Spleen (tissue), 11 donors: ENCODE results near the gene ADAP1. TPM values are rescaled to one million over a fixed set of nuclear protein-coding genes. Genes with fewer than 3 reads are reported as not detected.

ENCODE experiments used
- DNase-seq: peaks from one replicate; pipeline ENCODE4 v3.0.0-alpha.2; 2020
- H3K27ac ChIP-seq, 8 donors: fragments of 200-600 bp; sonication (generic) in 7 of 8; 1 replicate in 4 of 8; 2 replicates in 4 of 8; pipeline versions ENCODE4 v1.5.0 to v1.8.0; 2016 to 2021; ENCODE audit warnings: inconsistent platforms in 4 of 8, mild to moderate bottlenecking in 4 of 8, moderate library complexity in 1 of 8
- H3K27me3 ChIP-seq, 7 donors: fragments of 200-600 bp; sonication (generic) in 6 of 7; replicated peaks in 1 of 7; 1 replicate in 4 of 7; 2 replicates in 3 of 7; pipeline versions ENCODE4 v1.5.0 to v1.8.0; 2016 to 2021; ENCODE audit warnings: inconsistent platforms in 3 of 7, mild to moderate bottlenecking in 1 of 7
- H3K36me3 ChIP-seq, 6 donors: fragments of 200-600 bp; sonication (generic) in 5 of 6; 1 replicate in 4 of 6; 2 replicates in 2 of 6; pipeline versions ENCODE4 v1.5.0 to v1.8.0; 2016 to 2021; ENCODE audit warnings: inconsistent platforms in 2 of 6
- H3K4me1 ChIP-seq, 6 donors: fragments of 200-600 bp; sonication (generic) in 5 of 6; 1 replicate in 3 of 6; 2 replicates in 3 of 6; pipeline versions ENCODE4 v1.5.0 to v1.8.0; 2016 to 2021; ENCODE audit warnings: inconsistent platforms in 3 of 6
- H3K4me3 ChIP-seq, 8 donors: fragments of 200-600 bp; sonication (generic) in 7 of 8; 1 replicate in 4 of 8; 2 replicates in 4 of 8; pipeline versions ENCODE4 v1.5.0 to v1.8.0; 2016 to 2021; ENCODE audit warnings: inconsistent platforms in 4 of 8, mild to moderate bottlenecking in 4 of 8, moderate library complexity in 2 of 8
- H3K9me3 ChIP-seq, 8 donors: fragments of 200-600 bp; sonication (generic) in 7 of 8; 1 replicate in 4 of 8; 2 replicates in 4 of 8; pipeline versions ENCODE4 v1.5.0 to v1.8.0; 2016 to 2021; ENCODE audit warnings: inconsistent platforms in 4 of 8
- CTCF ChIP-seq, 11 experiments: fragments of 200-600 bp in 7 of 11; fragments of 450-650 bp in 4 of 11; sonication (generic) in 4 of 11; IDR thresholded peaks in 8 of 11; conservative IDR thresholded peaks in 3 of 11; 1 replicate in 7 of 11; 2 replicates in 4 of 11; pipeline versions ENCODE4 v1.4.0 to v1.8.0; 2016 to 2021; ENCODE audit warnings: antibody characterized with exemption in 11 of 11, inconsistent platforms in 4 of 11, mild to moderate bottlenecking in 1 of 11
- POLR2A ChIP-seq, 3 donors: fragments of 450-650 bp; IDR thresholded peaks; one replicate each; pipeline ENCODE4 v1.5.1; 2017; ENCODE audit warnings: antibody characterized with exemption in 3 of 3, mild to moderate bottlenecking in 1 of 3
- POLR2AphosphoS5 ChIP-seq, 3 donors: sonication (generic); formaldehyde crosslinking; IDR thresholded peaks; one replicate each; pipeline ENCODE4 v1.5.1; 2017; ENCODE audit warnings: antibody characterized with exemption in 3 of 3
- WGBS, 5 donors: extraction: QIAGEN DNeasy Blood & Tissue Kit in 3 of 5; methylation state at CpG; one replicate each; pipeline versions ENCODE4 v1.1.5 to v1.1.7; 2013 to 2018; 5-methylcytosine and 5-hydroxymethylcytosine counted together
- intact Hi-C: fragments of 100-400 bp; cut with DNase I; formaldehyde crosslinking; loops from one replicate; pipeline ENCODE4 v1.15.0; 2023; ENCODE audit warnings: low total_unique reads
- polyA plus RNA-seq, 3 donors: library from polyadenylated mRNA; stranded (reverse); fragments of 200-250 nt; gene quantifications; one replicate each; pipeline ENCODE4 v1.2.1, GENCODE V29; 2013
- total RNA-seq, 7 donors: library from RNA; depleted of rRNA in 3 of 7; stranded (reverse); fragments of >200 nt in 3 of 7; fragmentation: NEBNext Ultra II Directional in 4 of 7; extraction: Animal tissue kit (Norgen Biotek cat#: 25700) in 4 of 7; gene quantifications; one replicate each; pipeline versions ENCODE4 v1.1.0 to v1.2.1, GENCODE V29; 2016 to 2021
- donor health status: healthy with polysubstance abuse.
- donor health status: DM: no; HTN: no; CAD: no; lungs with moderate emphysema.
- donor health status: DM: no; HTN: no; CAD: no.
- donor health status: Bipolar disorder and iron deficiency.
- donor health status: healthy.
- donor health status: DM: no; HTN: no; CAD: no.
- donor health status: DM: yes; HTN: yes; CAD: no.

ADAP1 gene
- total and polyA plus RNA-seq, 10 donors, result 8.7 to 38.6 (median 22.7) TPM

DNA sequence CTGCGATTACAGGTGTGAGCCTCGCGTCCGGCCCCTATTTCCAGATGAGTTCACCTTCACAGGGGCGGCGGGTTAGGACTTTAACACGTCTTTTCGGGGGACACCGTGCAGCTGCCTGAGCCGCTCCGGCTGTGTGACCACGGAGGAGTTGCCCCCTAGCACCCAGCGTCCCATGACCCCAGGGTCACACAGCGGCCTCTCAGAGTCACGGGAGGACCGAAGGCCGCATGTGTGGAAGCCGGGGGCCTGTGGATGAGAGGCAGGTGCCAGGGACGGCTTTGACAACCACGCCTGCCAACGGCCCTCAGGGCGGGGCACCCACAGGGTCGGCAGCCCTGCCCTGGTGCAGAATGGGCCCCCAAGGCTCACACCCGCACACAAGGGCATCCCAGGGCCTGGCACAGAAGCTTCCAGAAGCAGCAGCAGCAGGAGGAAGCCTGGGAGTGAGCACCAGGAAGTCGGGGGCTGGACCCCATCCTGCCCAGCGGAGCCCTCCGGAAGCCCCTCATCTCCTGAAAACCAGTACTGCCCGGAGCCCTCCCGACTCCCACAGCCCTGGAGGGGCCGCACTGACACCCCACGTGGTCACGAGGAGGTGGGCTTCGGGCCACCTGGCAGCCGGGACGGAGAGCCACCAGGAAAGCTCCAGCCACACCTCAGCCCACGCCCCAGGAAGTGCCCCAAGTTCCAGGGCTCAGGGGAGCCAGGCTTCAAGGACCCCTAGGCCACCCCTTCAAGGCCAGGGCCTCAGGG, 32.7 kb downstream of the ADAP1 start:
- 41 to 64% (median 47%) methylated on average over 10 to 36 of the region's 36 CpGs for WGBS, 5 donors
- H3K4me3 ChIP-seq, result peak overlapping the region in 3 of 8 donors; percentile 8 to 71 (median 38)
- H3K27me3 ChIP-seq, result peaks cover 0 to 9% (median 0%) of the 10 kb centered on the region in 7 donors
- H3K4me1 ChIP-seq, result peaks cover 16 to 70% (median 49%) of the 10 kb centered on the region in 6 donors
- no peaks in the 10 kb centered on the region for H3K9me3 ChIP-seq
- H3K36me3 ChIP-seq, result peaks cover 0 to 27% (median 0%) of the 10 kb centered on the region in 6 donors
- intact Hi-C loops, result no loop called here
- H3K27ac ChIP-seq, result peak overlapping the region in 7 of 8 donors; percentile 15 to 95 (median 90)
- peak; percentile 79 for DNase-seq
- peak in 1 of 3 donors; percentile 27 for TF ChIP-seq POLR2AphosphoS5 (IDR thresholded peaks at IDR 0.05)
- no peak for TF ChIP-seq POLR2A (IDR thresholded peaks at IDR 0.05)

DNA sequence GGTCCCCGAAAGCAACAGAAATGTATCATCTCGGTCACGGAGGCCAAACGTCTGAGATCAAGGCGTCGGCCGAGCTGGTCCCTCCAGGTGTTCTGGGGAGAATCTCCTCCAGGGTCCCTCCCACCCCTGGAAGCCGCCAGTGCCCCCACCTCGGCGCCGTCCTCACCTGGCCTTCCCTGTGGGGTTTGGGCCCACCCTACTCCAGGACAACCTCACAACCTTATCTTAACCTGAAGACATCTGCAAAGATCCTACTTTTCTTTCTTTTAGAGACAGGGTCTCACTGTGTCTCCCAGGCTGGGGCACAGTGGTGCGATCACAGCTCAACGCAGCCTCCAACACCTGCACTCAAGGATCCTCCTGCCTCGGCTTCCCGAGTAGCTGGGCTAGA, 33.4 kb downstream of the ADAP1 start:
- H3K27me3 ChIP-seq, result peaks cover 0 to 9% (median 0%) of the 10 kb centered on the region in 7 donors
- H3K9me3 ChIP-seq, result no peaks in the 10 kb centered on the region
- WGBS, 5 donors, result 87 to 96% (median 94%) methylated on average over 15 of the region's 15 CpGs
- peaks cover 0 to 23% (median 0%) of the 10 kb centered on the region in 6 donors for H3K36me3 ChIP-seq
- no peak for TF ChIP-seq CTCF (IDR thresholded peaks at IDR 0.05 in 8 of 11, conservative IDR thresholded peaks at IDR 0.05 in 3 of 11)
- TF ChIP-seq POLR2A (IDR thresholded peaks at IDR 0.05), result no peak
- no peak for TF ChIP-seq POLR2AphosphoS5 (IDR thresholded peaks at IDR 0.05)
- H3K4me1 ChIP-seq, result peaks cover 16 to 68% (median 47%) of the 10 kb centered on the region in 6 donors
- peak; percentile 71 for DNase-seq
- peak overlapping the region in 2 of 8 donors; percentile 90 to 95 for H3K27ac ChIP-seq
- intact Hi-C loops, result no loop called here
- H3K4me3 ChIP-seq, result no peak overlapping the region

- no peaks in the 10 kb centered on the region for H3K9me3 ChIP-seq
- 69 to 80% (median 75%) methylated on average over 27 to 40 of the region's 40 CpGs for WGBS, 5 donors
Measured at GRCh38 chr7:920351-921070, 34.0 kb downstream of the ADAP1 start.

DNA sequence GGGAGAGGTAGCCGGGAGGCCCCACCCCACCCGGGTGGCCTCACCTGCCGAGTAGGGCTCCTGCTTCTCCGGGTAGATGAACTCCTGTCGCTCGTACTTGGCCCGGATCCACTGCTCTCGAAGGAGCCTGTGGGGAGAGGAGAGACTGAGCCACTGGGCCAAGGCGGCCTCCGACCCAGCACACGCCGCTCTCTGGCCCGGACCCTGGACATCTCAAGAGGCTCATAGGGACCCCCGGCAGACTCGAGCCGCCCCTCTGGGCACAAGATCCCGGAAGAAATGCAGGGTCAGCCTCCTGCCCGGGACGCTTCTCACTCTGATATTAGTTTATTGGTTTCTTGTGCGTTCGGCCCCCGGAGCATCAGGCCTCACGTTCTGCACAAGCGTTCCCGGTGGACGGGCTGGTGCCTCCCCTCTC, 34.5 kb downstream of the ADAP1 start:
- Histone ChIP-seq H3K36me3 (peaks cover 0 to 19% (median 0%) of the 10 kb centered on the region in 6 donors), H3K4me3 (no peak overlapping the region), H3K4me1 (peaks cover 16 to 57% (median 39%) of the 10 kb centered on the region in 6 donors), H3K9me3 (no peaks in the 10 kb centered on the region), H3K27me3 (peaks cover 0 to 9% (median 0%) of the 10 kb centered on the region in 7 donors), H3K27ac (no peak overlapping the region)
- TF ChIP-seq POLR2AphosphoS5 (IDR thresholded peaks at IDR 0.05), result no peak
- no peak for TF ChIP-seq CTCF (IDR thresholded peaks at IDR 0.05 in 8 of 11, conservative IDR thresholded peaks at IDR 0.05 in 3 of 11)
- TF ChIP-seq POLR2A (IDR thresholded peaks at IDR 0.05), result no peak
- WGBS, 5 donors, result 84 to 93% (median 91%) methylated on average over 23 to 26 of the region's 26 CpGs
- DNase-seq, result peak; percentile 72
- intact Hi-C loops, result no loop called here

More at GRCh38 chr7:920351-921070, 34.0 kb downstream of the ADAP1 start:
- H3K4me1 ChIP-seq, result peaks cover 16 to 63% (median 44%) of the 10 kb centered on the region in 6 donors
- peak; percentile 75 for DNase-seq
- H3K4me3 ChIP-seq, result no peak overlapping the region
- TF ChIP-seq POLR2AphosphoS5 (IDR thresholded peaks at IDR 0.05) (no peak), POLR2A (IDR thresholded peaks at IDR 0.05) (no peak), CTCF (IDR thresholded peaks at IDR 0.05 in 8 of 11, conservative IDR thresholded peaks at IDR 0.05 in 3 of 11) (no peak)
- peaks cover 0 to 9% (median 0%) of the 10 kb centered on the region in 7 donors for H3K27me3 ChIP-seq
- intact Hi-C loops, result no loop called here
- no peak overlapping the region for H3K27ac ChIP-seq
- peaks cover 0 to 17% (median 0%) of the 10 kb centered on the region in 6 donors for H3K36me3 ChIP-seq
